SK-N-SH (cell line): ENCODE measurements around the gene AKR1C1. TPM values are rescaled to one million over a fixed set of nuclear protein-coding genes. Genes with fewer than 3 reads are reported as not detected.
"Not testable (repeated sequence)": the region's sequence is repeated elsewhere in the genome, so short reads cannot be mapped to it uniquely, and the experiment has no call there.

ENCODE experiments used
- CTCF ChIA-PET: fragments of 300-600, 350-600 bp; formaldehyde crosslinking; extraction: SDS; loops from one replicate; lab custom pipeline; 2021; lab: Yijun Ruan, JAX
- POLR2A ChIA-PET: fragments of 350-600 bp; sonication (Branson Sonifier 250); formaldehyde crosslinking; extraction: SDS; loops from one replicate; lab custom pipeline; 2020; ENCODE audit warnings: antibody characterized with exemption, inconsistent platforms; lab: Yijun Ruan, JAX
- DNase-seq: peaks from one replicate; pipeline ENCODE4 v3.0.0; 2012
- H2AFZ ChIP-seq: fragments of 200-600 bp; sonication (generic); 2 replicates; pipeline ENCODE4 v1.8.1; 2016; ENCODE audit warnings: antibody characterized with exemption, mild to moderate bottlenecking, low read depth
- H3F3A ChIP-seq: fragments of 200-600 bp; sonication (generic); replicated peaks from 2 replicates; pipeline ENCODE3; 2016; ENCODE audit warnings: antibody characterized with exemption, mild to moderate bottlenecking; ENCODE audit not compliant: insufficient read depth
- H3K27ac ChIP-seq, 2 experiments: fragments of 200-500 bp in 1 of 2; fragments of 200-600 bp in 1 of 2; sonication (Bioruptor generic) in 1 of 2; sonication (generic), shearing (Covaris generic) in 1 of 2; 2 replicates each; pipeline versions ENCODE4 v1.5.1 to v1.6.1; 2014 to 2016; ENCODE audit warnings: low read depth in 2 of 2, inconsistent platforms in 1 of 2, low read length in 1 of 2, mild to moderate bottlenecking in 1 of 2, mixed read lengths in 1 of 2
- H3K27me3 ChIP-seq: fragments of 200-600 bp; sonication (generic), shearing (Covaris generic); 2 replicates; pipeline ENCODE4 v1.6.1; 2016; ENCODE audit warnings: mixed run types; ENCODE audit not compliant: insufficient read depth
- H3K36me3 ChIP-seq, 2 experiments: fragments of 200-500 bp in 1 of 2; fragments of 200-600 bp in 1 of 2; sonication (Bioruptor generic) in 1 of 2; sonication (generic) in 1 of 2; replicated peaks in 1 of 2; 2 replicates each; pipeline versions ENCODE3 to v1.5.1; 2014 to 2016; ENCODE audit warnings: low read length in 1 of 2, mild to moderate bottlenecking in 1 of 2; ENCODE audit not compliant: insufficient read depth in 2 of 2, control insufficient read depth in 1 of 2
- H3K4me1 ChIP-seq, 2 experiments: fragments of 200-500 bp in 1 of 2; fragments of 200-600 bp in 1 of 2; sonication (Bioruptor generic) in 1 of 2; sonication (generic), shearing (Covaris generic) in 1 of 2; 2 replicates each; pipeline versions ENCODE4 v1.5.1 to v1.6.1; 2014 to 2016; ENCODE audit warnings: low read depth in 1 of 2, low read length in 1 of 2, mixed run types in 1 of 2; ENCODE audit not compliant: insufficient read depth in 2 of 2, control insufficient read depth in 1 of 2
- H3K4me2 ChIP-seq: fragments of 200-600 bp; sonication (generic), shearing (Covaris generic); 2 replicates; pipeline ENCODE4 v1.6.1; 2017; ENCODE audit warnings: mixed run types
- H3K4me3 ChIP-seq, 2 experiments: fragments of 200-500 bp in 1 of 2; fragments of 200-600 bp in 1 of 2; sonication (Bioruptor generic) in 1 of 2; sonication (generic), shearing (Covaris generic) in 1 of 2; 2 replicates each; pipeline versions ENCODE4 v1.5.1 to v1.8.1; 2014 to 2016; ENCODE audit warnings: low read depth in 2 of 2, inconsistent platforms in 1 of 2, low read length in 1 of 2, mild to moderate bottlenecking in 1 of 2, mixed read lengths in 1 of 2, moderate library complexity in 1 of 2
- H3K79me2 ChIP-seq: fragments of 200-600 bp; sonication (generic); 2 replicates; pipeline ENCODE4 v1.8.1; 2017; ENCODE audit warnings: mild to moderate bottlenecking; ENCODE audit not compliant: insufficient read depth
- H3K9ac ChIP-seq: fragments of 200-600 bp; sonication (generic); 2 replicates; pipeline ENCODE4 v1.6.1; 2017; ENCODE audit warnings: mixed run types
- H3K9me2 ChIP-seq: fragments of 200-600 bp; sonication (generic); 2 replicates; pipeline ENCODE4 v1.6.1; 2017; ENCODE audit warnings: mixed run types
- H3K9me3 ChIP-seq: fragments of 200-600 bp; sonication (generic); 2 replicates; pipeline ENCODE4 v1.6.1; 2017; ENCODE audit warnings: mixed run types, mild to moderate bottlenecking, moderate library complexity
- H4K20me1 ChIP-seq: fragments of 200-600 bp; sonication (generic); 2 replicates; pipeline ENCODE4 v1.6.1; 2017; ENCODE audit warnings: mild to moderate bottlenecking, mixed run types; ENCODE audit not compliant: insufficient read depth
- FOXM1 ChIP-seq: IDR thresholded peaks from 2 replicates; pipeline ENCODE4 v1.4.0; 2012; ENCODE audit warnings: low read depth, mild to moderate bottlenecking
- GATA2 ChIP-seq: sonication (generic); formaldehyde crosslinking; IDR thresholded peaks from 2 replicates; pipeline ENCODE4 v1.5.0; 2020; ENCODE audit warnings: mild to moderate bottlenecking, missing genetic modification reagents
- IRF3 ChIP-seq: fragments of 150-350 bp; IDR thresholded peaks from 2 replicates; pipeline ENCODE4 v1.6.1; 2016; ENCODE audit warnings: mild to moderate bottlenecking, low read depth, low read length
- MAX ChIP-seq: IDR thresholded peaks from 2 replicates; pipeline ENCODE4 v1.4.0; 2012; ENCODE audit warnings: low read depth
- MEF2A ChIP-seq: IDR thresholded peaks from 2 replicates; pipeline ENCODE4 v1.4.0; 2012; ENCODE audit warnings: low read depth, borderline replicate concordance
- NFIC ChIP-seq: IDR thresholded peaks from 2 replicates; pipeline ENCODE4 v1.4.0; 2012; ENCODE audit warnings: borderline replicate concordance
- PBX3 ChIP-seq: IDR thresholded peaks from 2 replicates; pipeline ENCODE4; 2012
- RCOR1 ChIP-seq: fragments of 150-350 bp; IDR thresholded peaks from 2 replicates; pipeline ENCODE4 v1.6.1; 2017; ENCODE audit warnings: antibody characterized with exemption, low read length
- RXRA ChIP-seq: IDR thresholded peaks from 2 replicates; pipeline ENCODE4 v1.4.0; 2012; ENCODE audit warnings: low read depth, mild to moderate bottlenecking, borderline replicate concordance
- SIN3A ChIP-seq: IDR thresholded peaks from 2 replicates; pipeline ENCODE4 v1.6.1; 2012; ENCODE audit warnings: low read depth, mild to moderate bottlenecking, low read length, moderate library complexity, borderline replicate concordance
- SMC3 ChIP-seq: IDR thresholded peaks from 2 replicates; pipeline ENCODE4 v1.6.1; 2012; ENCODE audit warnings: low read depth, low read length, improper control_type of control experiment
- TEAD4 ChIP-seq: IDR thresholded peaks from 2 replicates; pipeline ENCODE4 v1.4.0; 2012; ENCODE audit warnings: mild to moderate bottlenecking, borderline replicate concordance; ENCODE audit not compliant: insufficient read depth
- USF1 ChIP-seq: IDR thresholded peaks from 2 replicates; pipeline ENCODE4 v1.4.0; 2012; ENCODE audit warnings: low read depth, borderline replicate concordance
- WGBS: methylation state at CpG from one replicate; pipeline ENCODE4 v1.1.6; 2017; ENCODE audit warnings: low lambda C conversion rate; 5-methylcytosine and 5-hydroxymethylcytosine counted together
- polyA plus RNA-seq, 3 experiments: library from polyadenylated mRNA; depleted of rRNA; stranded (reverse); fragments of >200 nt; gene quantifications; 2 replicates each; pipeline ENCODE4 v1.2.3, GENCODE V29; 2012

The AKR1C1 gene
- 1.2 and 1.3 TPM in 2 replicates for polyA plus RNA-seq (2012; rRNA removed)
- polyA plus RNA-seq (2012; cell fraction: cytosol; rRNA removed) = 0.22 and 0.30 TPM in 2 replicates
- polyA plus RNA-seq (2012; cell fraction: nucleus; rRNA removed) = 9.8 and 11.9 TPM in 2 replicates

DNA sequence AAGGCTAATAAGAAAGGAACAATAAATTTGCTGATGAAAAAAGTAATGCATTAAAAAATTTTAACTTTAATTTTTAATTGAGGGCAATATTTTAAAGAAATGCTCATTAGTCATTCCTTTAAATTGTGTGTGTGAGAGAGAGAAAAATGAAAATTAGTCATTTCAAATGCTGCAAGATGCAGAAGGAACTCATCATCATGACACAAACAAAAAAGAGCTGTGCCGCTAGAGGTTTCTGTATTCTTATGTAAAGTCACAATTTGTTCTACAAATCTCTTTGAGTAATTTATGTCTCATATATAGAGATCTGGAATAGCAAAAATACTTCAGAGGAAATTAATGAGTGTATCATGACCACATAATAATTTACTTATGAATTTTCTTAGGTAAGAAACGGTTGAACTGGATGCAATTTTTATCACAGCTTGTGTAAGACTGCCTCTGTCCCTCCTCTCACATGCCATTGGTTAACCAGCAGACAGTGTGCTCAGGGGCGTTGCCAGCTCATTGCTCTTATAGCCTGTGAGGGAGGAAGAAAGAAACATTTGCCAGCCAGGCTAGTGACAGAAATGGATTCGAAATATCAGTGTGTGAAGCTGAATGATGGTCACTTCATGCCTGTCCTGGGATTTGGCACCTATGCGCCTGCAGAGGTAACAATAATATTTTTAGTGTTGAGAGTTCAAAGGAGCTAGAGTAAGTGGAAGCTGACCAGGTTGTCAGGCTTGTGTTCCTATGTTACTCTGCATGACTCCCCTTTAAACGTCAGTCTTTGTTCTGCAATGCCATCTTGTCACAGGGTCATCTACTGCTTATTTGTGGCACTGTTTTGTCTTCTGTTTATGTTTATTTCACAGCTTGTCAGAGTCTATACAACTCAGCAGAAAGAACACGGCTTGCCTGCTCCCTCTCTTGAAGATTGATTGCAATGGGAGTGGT lies at the start of gene AKR1C1:
Gene AKR1C1 (plus strand): TSS at position 540 of the 939 bp plus-strand sequence. CDS start 30 bp downstream, at position 570.
- H3K36me3 ChIP-seq, CTCF ChIA-PET, H3K4me2 ChIP-seq, H2AFZ ChIP-seq, H3K4me1 ChIP-seq, H3K27me3 ChIP-seq, H3K27ac ChIP-seq, H3F3A ChIP-seq, H3K9me3 ChIP-seq, POLR2A ChIA-PET, H3K9ac ChIP-seq, H4K20me1 ChIP-seq, DNase-seq, H3K79me2 ChIP-seq, H3K9me2 ChIP-seq, H3K4me3 ChIP-seq: not testable (repeated sequence)
- 32% methylated on average over 6 of the region's 7 CpGs for WGBS

GRCh38 chr10:4914213-4914850 lies 48.9 kb upstream of the AKR1C1 start:
- H3K9me3 ChIP-seq = no peaks in the 10 kb centered on the region
- TF ChIP-seq SIN3A (no peak), GATA2 (CRISPR knock-in tag) (no peak), USF1 (no peak), RCOR1 (no peak), RXRA (no peak), FOXM1 (no peak), SMC3 (no peak), PBX3 (no peak), MEF2A (no peak), MAX (no peak), NFIC (no peak), TEAD4 (no peak), IRF3 (no peak)
- TF ChIP-seq, all 33 proteins: peak for 0
- H3K9me2 ChIP-seq = no peaks in the 10 kb centered on the region
- H4K20me1 ChIP-seq = no peaks in the 10 kb centered on the region
- DNase-seq = no peak
- H3K9ac ChIP-seq = no peak overlapping the region
- H3F3A ChIP-seq = no peaks in the 10 kb centered on the region
- WGBS = 72% methylated on average over 6 of the region's 6 CpGs
- ChIA-PET POLR2A (no interaction called here), CTCF (interaction anchor here (1.3 kb wide), 1 partner anchor 64 kb away, joined by 3 read pairs; no protein-coding TSS in a partner anchor)
- H3K27ac ChIP-seq = no peak overlapping the region
- no peaks in the 10 kb centered on the region for H3K4me1 ChIP-seq
- no peak overlapping the region for H3K4me3 ChIP-seq
- peak overlapping the region; percentile 41; the same call in 1 of the 2 replicates for H2AFZ ChIP-seq
- no peak overlapping the region for H3K4me2 ChIP-seq
- H3K27me3 ChIP-seq = no peaks in the 10 kb centered on the region
- no peaks in the 10 kb centered on the region for H3K36me3 ChIP-seq
- no peaks in the 10 kb centered on the region for H3K79me2 ChIP-seq
